NOMO-1 treated with DMSO at 0.1 percent for 48 hours (cell line): ENCODE data around the gene SLC16A4.
"Not testable (repeated sequence)": the region's sequence is repeated elsewhere in the genome, so short reads cannot be mapped to it uniquely, and the experiment has no call there.

Experiments used
- DNase-seq: peaks from one replicate; lab custom pipeline; 2025; ENCODE audit not compliant: unreplicated experiment; lab: John Stamatoyannopoulos, UW

The SLC16A4 gene

DNA sequence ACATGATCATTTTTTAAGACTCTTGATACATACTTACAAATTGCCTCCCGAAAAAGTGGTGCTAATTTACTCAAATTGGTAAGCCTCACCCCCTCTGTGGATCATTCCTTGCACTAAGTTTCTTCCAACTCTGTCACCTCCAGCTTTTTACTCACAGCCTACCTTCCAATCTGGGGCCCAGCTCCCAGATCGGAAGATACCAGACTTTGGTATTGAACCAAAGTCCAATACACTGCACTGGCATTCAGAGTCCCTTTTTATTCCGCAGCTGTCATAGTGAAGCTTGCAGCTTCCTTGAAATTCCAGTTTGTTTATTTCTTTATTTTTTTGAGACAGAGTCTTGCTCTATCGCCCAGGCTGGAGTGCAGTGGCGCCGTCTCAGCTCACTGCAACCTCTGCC is 18.5 kb upstream of the SLC16A4 start:
- no peak for DNase-seq

GRCh38 chr1:110408488-110408887 is 17.7 kb upstream of the SLC16A4 start:
- no peak for DNase-seq

DNA sequence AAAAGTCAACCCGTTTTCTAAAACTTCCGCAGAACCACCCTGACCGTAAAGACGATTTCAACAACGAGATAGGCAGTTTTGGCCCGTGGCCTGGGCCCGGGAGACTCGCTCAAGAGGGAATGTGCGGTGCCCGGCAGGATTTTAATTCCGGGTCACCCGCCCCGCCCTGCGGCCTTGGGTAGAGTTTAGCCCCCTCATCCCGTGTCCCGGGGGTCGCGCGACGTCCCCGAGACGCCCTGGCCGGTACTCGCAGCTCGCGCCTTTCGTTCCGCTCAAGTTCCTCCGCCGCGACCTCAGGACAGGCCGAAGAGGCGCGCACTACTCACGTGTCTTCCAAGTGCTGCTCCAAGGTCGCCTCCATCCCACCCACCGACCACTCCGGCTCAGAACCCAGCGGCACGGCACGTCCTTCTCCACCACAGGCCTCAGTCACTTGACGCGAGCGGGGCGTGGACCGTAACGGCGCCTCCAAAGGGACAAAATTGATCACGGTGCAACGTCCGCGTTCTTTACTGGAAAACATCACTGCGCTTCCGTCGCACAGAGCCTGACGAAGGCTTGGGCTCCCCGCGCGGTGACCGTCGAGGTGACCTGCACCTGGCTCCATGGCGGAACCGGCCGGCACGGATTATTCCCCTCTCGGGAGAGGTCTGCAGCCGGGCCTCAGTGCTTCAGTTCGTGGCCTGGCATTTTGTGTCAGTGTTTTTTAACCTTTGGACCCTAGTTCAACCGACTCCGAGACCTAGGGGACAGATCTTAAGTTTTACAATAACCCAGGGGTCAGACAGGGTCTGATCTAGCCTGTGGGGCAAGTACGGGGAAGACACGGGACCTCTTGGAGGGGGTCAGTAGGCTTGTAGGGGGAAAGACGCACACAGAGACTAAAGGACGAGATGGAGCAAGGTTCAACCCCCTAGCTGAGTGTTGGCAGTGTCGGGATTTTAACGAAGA is 16.7 kb upstream of the SLC16A4 start, which contains the start of gene LAMTOR5:
Gene LAMTOR5, minus strand, starts transcription at position 435 of the 951 bp plus-strand sequence. Its CDS starts 74 bp downstream, at position 361.
- peak; percentile 94 for DNase-seq

DNA sequence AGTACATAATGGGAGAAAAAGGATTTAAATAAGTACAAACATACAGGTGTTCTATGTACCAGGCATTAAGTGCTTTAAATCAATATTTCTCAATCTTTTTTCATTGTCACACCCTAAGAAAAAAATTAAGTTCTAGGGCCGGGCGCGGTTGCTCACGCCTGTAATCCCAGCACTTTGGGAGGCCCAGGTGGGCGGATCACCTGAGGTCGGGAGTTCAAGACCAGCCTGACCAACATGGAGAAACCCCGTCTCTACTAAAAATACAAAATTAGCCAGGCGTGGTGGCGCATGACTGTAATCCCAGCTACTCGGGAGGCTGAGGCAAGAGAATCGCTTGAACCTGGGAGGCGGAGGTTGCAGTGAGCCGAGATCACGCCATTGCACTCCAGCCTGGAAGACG is 15.6 kb upstream of the SLC16A4 start:
- DNase-seq, result not testable (repeated sequence)

GRCh38 chr1:110404401-110404800 is 13.6 kb upstream of the SLC16A4 start:
- DNase-seq, result no peak

GRCh38 chr1:110403805-110404204 is 13.0 kb upstream of the SLC16A4 start:
- DNase-seq, result no peak

- DNase-seq, result not testable (repeated sequence)
Observed at GRCh38 chr1:110396259-110396958, 5.6 kb upstream of the SLC16A4 start.

DNA sequence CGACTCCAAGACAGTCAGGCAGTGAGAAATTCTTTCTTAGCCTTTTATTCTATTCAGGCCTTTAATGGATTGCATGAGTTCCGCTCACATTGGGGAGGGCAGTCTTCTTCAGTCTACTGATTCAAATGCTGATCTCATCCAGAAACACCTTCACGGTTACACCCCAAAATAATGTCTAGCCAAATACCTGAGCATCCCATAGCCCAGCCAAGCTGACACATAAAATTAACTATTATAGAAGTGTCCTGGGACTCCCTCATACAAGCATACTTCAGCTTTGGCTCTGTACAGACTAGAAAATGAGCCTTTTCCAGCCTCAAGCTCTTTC is 3.6 kb upstream of the SLC16A4 start:
- no peak for DNase-seq

DNA sequence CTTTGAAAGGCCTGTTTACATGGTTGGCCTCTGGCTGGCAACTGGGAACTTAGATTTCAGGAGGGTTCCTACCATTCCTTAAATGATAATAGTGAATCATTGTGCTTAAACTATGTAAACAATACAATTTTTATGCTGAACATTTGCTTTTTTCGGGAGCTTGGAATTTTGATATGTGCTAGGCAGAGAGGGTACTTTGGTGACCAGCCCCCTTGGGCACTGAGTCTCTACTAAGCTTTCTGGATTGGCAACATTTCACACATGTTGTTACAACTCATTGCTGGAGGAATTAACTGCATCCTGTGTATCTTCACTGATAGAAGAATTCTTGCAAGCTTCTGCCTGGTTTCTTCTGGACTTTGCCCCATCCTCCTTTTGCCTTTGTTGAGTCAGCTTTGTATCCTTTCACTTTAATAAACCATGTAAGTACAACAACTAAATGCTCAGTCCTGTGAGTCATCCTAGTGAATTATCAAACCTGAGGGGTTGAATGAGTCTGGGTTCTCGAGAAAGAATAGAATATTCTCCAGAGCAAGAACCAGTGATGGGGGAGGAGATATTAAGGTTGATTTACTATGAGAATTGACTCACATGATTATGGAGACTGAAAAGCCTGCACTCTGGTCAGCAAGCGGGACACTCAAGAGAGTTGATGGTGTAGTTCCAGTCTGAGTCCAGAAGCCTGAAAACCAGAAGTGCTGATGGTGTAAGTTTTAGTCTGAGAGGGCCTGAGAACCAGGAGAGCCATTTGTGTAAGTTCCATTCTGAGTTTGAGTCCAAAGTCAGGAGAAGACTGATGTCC is 3.1 kb upstream of the SLC16A4 start:
- DNase-seq, result no peak

GRCh38 chr1:110393286-110393685 is 2.5 kb upstream of the SLC16A4 start:
- DNase-seq, result no peak

- DNase-seq, result no peak
Observed at GRCh38 chr1:110390096-110390495, 730 bp downstream of the SLC16A4 start.

GRCh38 chr1:110387048-110387754 is 3.6 kb downstream of the SLC16A4 start:
- DNase-seq, result no peak

DNA sequence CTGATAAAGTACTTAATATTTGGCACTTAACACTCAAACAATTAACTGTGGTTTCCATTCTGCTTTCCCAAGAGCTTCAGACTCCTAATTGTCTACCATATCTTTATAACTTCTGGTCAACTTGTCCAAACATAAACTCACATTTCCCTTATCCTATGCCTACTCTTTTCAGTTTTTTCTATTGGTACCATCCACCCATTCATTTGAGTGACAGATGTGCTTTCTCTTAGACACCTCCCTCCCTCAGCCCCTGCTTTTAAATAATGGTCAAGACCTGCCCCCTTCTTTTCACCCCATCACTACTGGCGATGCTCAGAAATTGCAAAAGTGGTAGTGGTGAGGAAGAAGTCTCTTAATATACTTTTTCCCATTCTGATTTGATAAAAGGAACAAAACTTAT is 5.5 kb downstream of the SLC16A4 start:
- no peak for DNase-seq

DNA sequence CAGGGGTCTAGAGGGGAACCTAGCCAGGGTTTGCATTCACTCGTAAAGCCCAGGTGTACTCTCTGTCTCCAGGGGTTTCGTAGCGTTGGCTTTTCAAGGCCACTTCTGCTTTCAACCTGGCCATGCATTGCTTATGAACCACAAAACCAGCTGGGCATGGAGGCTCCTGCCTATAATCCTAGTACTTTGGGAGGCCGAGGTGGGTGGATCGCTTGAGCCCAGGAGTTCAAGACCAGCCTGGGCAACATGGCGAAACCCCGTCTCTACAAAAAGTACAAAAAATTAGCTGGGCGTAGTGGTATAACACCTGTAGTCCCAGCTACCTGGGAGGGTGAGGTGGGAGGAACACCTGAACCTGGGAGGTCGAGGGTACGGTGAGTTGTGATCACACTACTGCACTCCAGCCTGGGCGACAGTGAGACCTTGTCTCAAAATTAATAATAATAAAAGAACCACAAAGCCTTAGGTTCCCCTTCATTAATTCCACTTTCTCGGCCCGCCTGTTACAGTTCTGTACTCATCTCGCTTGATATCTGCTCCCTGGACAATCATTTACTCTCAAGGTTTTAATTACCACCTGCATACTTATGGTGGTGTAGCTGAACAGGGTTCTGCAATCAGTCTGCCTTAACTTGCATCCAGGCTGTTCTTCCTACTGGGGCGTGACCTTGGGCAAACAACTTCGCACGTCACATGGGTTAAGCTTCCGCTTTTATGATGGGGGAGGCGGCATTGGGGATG is 6.1 kb downstream of the SLC16A4 start:
- peak; percentile 80 for DNase-seq

DNA sequence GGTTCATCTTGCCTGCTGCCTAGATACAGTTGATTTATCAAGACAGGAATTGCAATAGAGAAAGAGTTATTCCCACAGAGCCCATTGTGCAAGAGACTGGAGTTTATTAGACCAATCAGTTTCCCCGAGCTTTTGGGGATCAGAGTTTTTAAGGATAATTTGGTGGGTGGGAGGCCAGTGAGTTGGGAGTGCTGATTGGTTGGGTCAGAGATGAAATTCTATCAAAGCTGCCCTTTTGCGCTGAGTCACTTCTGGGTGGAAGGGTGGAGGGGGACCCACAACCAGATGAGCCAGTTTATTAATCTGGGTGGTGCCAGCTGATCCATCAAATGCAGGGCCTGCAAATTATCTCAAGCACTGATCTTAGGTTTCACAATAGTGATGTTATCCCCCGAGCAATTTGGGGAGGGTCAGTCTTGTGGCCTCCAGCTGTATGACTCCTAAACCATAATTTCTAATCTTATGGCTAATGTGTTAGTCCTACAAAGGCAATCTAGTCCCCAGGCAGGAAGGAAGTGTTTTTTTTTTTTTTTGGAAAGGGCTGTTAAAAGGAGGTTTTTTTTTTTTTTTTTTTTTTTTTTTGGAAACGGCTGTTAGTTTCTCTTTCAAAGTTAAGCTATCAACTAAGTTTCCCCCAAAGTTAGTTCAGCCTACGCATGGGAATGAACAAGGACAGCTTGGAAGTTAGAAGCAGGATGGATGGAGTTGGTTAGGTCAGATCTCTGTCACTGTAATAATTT is 7.4 kb downstream of the SLC16A4 start:
- DNase-seq, result no peak

- DNase-seq, result peak; percentile 93
Observed at GRCh38 chr1:110380672-110381283, 10.0 kb downstream of the SLC16A4 start.

GRCh38 chr1:110375490-110375889 is 15.3 kb downstream of the SLC16A4 start:
- no peak for DNase-seq

DNA sequence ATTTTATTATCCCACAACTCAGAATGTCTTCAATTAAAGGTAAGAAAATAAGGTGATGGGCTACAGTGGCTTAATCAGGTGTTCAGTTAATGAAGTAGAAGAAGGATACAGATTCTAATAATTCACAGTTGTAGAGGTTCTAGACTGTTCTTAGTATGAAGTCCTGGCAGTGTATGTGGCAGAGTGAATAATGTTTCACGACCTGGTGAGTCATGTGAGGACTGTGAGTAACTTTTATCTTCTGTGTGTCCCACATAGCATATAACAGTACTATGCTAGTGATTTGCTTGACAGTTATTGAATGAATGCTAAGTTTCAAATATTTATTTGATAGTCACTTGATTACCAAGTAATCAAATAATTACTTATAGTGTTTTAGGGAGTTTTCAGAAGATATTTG is 20.0 kb downstream of the SLC16A4 start:
- DNase-seq, result no peak

DNA sequence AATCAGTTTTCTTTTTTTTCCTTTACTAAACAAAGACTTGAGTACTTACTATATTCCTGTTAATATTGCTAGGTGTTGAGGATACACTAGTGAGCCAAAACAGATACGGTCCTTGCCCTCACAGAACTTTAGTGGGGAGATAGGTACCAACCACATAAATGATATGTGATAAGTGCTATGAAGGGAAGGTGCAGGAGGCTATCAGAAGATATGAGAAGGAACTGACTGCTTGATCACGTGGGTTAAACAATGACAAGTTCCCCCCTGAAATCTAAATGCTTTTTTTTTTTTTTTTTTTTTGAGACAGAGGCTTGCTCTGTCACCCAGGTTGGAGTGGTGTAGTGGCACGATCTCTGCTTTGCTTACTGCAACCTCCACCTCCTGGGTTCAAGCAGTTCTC is 26.6 kb downstream of the SLC16A4 start:
- no peak for DNase-seq
